ENCODE data around the gene UNC5B. TPM values are rescaled to one million over a fixed set of nuclear protein-coding genes. Genes with fewer than 3 reads are reported as not detected.

Gene UNC5B
- total RNA-seq, 1 experiment from 2014 or later, result 9.9 TPM

DNA sequence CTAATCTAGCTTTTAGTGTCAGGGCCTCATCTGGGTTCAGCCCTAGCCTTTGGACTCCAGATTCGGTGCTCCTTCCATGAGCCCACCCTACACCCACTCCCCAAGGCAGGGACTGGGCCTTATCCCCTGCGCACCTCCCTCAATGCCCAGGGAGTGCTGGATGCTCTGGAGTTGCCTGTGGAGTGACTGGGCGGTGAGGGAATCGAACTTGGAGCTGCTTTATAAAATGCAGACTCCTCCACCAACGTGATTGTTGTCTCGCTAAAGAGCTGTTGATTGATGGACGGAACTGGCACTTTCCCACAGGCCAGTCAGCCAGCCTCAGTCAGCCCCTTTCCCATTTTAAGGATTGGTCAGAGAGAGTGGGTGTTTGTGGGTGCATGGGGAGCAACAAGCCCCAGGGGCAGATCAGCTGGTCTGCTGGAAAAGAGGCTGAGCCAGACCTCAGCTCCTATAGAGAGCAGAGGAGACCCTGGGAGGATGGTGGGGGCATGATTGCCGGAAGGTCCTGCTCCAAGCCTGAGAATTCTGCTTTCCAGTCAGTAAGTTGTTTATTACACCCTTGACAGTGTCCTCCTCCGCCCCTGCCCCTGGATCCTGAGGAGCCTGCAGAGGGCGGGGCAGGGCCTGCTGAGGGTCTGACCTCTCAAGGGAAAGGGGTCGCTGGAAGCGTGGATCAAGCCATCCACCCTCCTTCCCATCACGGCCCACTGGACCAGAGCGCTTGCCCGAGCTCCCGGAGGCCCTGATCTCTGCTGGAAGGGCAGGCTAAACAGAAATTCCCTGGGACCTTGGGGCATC is 16.7 kb downstream of the UNC5B start:
- no peaks in the 10 kb centered on the region for H3K36me3 ChIP-seq (ENCODE audit: insufficient read depth, low read length, poor library complexity, severe bottlenecking)
- POLR2A ChIA-PET (ENCODE audit: low non-redundant PET), result no interaction called here
- H3K4me3 ChIP-seq (ENCODE audit: low read depth, low read length, poor library complexity, severe bottlenecking), result no peak overlapping the region
- H3K27ac ChIP-seq (ENCODE audit: low read depth, low read length, poor library complexity, severe bottlenecking), result no peak overlapping the region
- no peak for TF ChIP-seq EZH2 (IDR thresholded peaks at IDR 0.05; ENCODE audit: borderline replicate concordance, low read depth, low read length, poor library complexity, severe bottlenecking)
- TF ChIP-seq, protein P1, sequence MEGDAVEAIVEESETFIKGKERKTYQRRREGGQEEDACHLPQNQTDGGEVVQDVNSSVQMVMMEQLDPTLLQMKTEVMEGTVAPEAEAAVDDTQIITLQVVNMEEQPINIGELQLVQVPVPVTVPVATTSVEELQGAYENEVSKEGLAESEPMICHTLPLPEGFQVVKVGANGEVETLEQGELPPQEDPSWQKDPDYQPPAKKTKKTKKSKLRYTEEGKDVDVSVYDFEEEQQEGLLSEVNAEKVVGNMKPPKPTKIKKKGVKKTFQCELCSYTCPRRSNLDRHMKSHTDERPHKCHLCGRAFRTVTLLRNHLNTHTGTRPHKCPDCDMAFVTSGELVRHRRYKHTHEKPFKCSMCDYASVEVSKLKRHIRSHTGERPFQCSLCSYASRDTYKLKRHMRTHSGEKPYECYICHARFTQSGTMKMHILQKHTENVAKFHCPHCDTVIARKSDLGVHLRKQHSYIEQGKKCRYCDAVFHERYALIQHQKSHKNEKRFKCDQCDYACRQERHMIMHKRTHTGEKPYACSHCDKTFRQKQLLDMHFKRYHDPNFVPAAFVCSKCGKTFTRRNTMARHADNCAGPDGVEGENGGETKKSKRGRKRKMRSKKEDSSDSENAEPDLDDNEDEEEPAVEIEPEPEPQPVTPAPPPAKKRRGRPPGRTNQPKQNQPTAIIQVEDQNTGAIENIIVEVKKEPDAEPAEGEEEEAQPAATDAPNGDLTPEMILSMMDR (conservative IDR thresholded peaks at IDR 0.05; ENCODE audit: low read depth, low read length), result no peak
- no peaks in the 10 kb centered on the region for H3K9me3 ChIP-seq (ENCODE audit: low read depth, low read length, poor library complexity, severe bottlenecking)
- BruUV-seq (replicated peaks), result no TSS peak
- H3K27me3 ChIP-seq (replicated peaks; ENCODE audit: insufficient read depth, low read depth, low read length, poor library complexity), result no peaks in the 10 kb centered on the region
- CTCF ChIA-PET, result no interaction called here
- no peaks in the 10 kb centered on the region for H3K4me1 ChIP-seq (ENCODE audit: insufficient read depth, low read length, poor library complexity, severe bottlenecking)
- no peak for DNase-seq (ENCODE audit: low spot score)
- intact Hi-C loops (cut with micrococcal nuclease; ENCODE audit: unreplicated experiment), result no loop called here

DNA sequence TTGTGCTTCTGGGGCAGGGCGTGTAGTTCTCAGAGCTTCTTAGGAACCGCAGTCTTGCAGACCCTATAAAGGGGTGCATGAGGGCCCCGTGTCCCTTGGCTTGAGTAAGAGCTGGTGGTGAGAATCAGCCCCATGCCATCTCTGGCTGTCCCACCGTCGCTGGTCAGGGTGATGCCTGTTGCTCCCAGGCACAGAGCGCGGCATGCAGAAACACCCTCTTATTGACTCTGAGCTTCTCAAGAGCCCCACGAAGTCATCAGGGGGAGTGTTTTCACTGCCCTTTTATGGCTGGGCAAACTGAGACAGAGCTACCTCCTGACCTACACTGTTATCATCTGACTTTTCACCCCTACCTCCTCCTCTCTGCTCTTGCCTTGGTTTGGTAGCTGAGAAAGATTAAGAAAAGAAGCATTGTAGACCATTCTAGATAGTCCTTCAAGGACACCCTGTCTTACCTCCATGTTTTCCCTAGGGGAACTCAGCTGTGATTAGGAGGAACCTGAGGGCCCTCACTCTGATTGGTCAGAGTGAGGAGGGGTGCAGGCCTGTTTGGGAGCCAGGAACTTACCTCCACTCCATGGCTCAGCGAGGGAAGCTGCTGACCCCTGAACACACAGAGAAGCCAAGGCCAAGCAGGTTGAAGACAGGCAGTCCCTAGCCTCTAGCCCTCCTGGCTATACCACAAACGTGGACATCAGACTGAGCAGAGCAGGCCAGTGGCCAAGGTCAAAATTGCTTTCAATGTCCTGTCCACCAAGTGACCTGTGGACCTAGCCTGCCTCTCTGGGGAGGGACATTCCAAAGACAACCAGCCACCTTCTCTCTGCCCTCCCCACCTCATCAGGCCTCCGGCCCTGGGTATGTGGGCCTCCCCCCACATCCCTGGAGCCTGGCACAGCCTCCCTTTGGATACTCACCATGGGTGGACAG is 17.6 kb downstream of the UNC5B start:
- Histone ChIP-seq H3K9me3 (ENCODE audit: low read depth, low read length, poor library complexity, severe bottlenecking) (no peaks in the 10 kb centered on the region), H3K27me3 (replicated peaks; ENCODE audit: insufficient read depth, low read depth, low read length, poor library complexity) (no peaks in the 10 kb centered on the region), H3K4me3 (ENCODE audit: low read depth, low read length, poor library complexity, severe bottlenecking) (no peak overlapping the region), H3K4me1 (ENCODE audit: insufficient read depth, low read length, poor library complexity, severe bottlenecking) (peaks cover 7% of the 10 kb centered on the region), H3K27ac (ENCODE audit: low read depth, low read length, poor library complexity, severe bottlenecking) (no peak overlapping the region), H3K36me3 (ENCODE audit: insufficient read depth, low read length, poor library complexity, severe bottlenecking) (no peaks in the 10 kb centered on the region)
- TF ChIP-seq, protein P1 (conservative IDR thresholded peaks at IDR 0.05; ENCODE audit: low read depth, low read length), result no peak
- no peak for TF ChIP-seq EZH2 (IDR thresholded peaks at IDR 0.05; ENCODE audit: borderline replicate concordance, low read depth, low read length, poor library complexity, severe bottlenecking)
- ChIA-PET CTCF (no interaction called here), POLR2A (ENCODE audit: low non-redundant PET) (no interaction called here)
- BruUV-seq (replicated peaks), result no TSS peak
- intact Hi-C loops (cut with micrococcal nuclease; ENCODE audit: unreplicated experiment), result no loop called here
- DNase-seq (ENCODE audit: low spot score), result no peak

DNA sequence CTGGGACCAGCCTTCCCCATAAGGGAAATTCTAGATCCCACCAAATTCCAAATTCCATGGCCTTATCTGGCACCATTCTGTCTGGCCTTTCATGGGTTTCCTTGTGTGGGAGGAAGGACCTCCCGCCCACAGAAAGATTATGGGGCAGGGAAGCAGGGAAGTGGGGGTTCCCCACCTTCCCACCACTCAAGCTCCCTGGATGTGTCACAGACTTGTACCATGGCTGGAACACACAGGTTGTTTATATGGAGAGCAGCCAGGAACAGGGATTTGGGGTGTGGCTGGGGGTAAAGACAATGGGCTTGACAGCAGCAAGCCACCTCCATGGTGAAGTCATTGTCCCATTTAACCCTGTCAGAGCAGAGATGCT is 18.3 kb downstream of the UNC5B start:
- no peak for TF ChIP-seq EZH2 (IDR thresholded peaks at IDR 0.05; ENCODE audit: borderline replicate concordance, low read depth, low read length, poor library complexity, severe bottlenecking)
- TF ChIP-seq, protein P1 (conservative IDR thresholded peaks at IDR 0.05; ENCODE audit: low read depth, low read length), result no peak
- H3K4me1 ChIP-seq (ENCODE audit: insufficient read depth, low read length, poor library complexity, severe bottlenecking), result peaks cover 11% of the 10 kb centered on the region
- BruUV-seq (replicated peaks), result no TSS peak
- H3K36me3 ChIP-seq (ENCODE audit: insufficient read depth, low read length, poor library complexity, severe bottlenecking), result no peaks in the 10 kb centered on the region
- CTCF ChIA-PET, result no interaction called here
- intact Hi-C loops (cut with micrococcal nuclease; ENCODE audit: unreplicated experiment), result no loop called here
- no peaks in the 10 kb centered on the region for H3K9me3 ChIP-seq (ENCODE audit: low read depth, low read length, poor library complexity, severe bottlenecking)
- POLR2A ChIA-PET (ENCODE audit: low non-redundant PET), result no interaction called here
- no peaks in the 10 kb centered on the region for H3K27me3 ChIP-seq (replicated peaks; ENCODE audit: insufficient read depth, low read depth, low read length, poor library complexity)
- no peak for DNase-seq (ENCODE audit: low spot score)
- no peak overlapping the region for H3K4me3 ChIP-seq (ENCODE audit: low read depth, low read length, poor library complexity, severe bottlenecking)
- no peak overlapping the region for H3K27ac ChIP-seq (ENCODE audit: low read depth, low read length, poor library complexity, severe bottlenecking)

Data from A673 (cell line).